AG09309 (cell line): Measurements from ENCODE around the gene LRP8.

ENCODE experiments used
- DNase-seq: peaks from one replicate; pipeline ENCODE4 v3.0.0-alpha.2; 2010; ENCODE audit warnings: low read depth
- H3K4me3 ChIP-seq: 2 replicates; pipeline ENCODE4 v1.5.1; 2011; ENCODE audit warnings: mild to moderate bottlenecking, low read depth, low read length, moderate library complexity; ENCODE audit not compliant: control insufficient read depth
- TF ChIP-seq, protein P1 (sequence below): IDR thresholded peaks from 2 replicates; pipeline ENCODE4 v1.5.1; 2011; ENCODE audit warnings: mild to moderate bottlenecking, low read depth, low read length, inconsistent platforms; ENCODE audit not compliant: insufficient read depth, control insufficient read depth; ENCODE audit errors: missing control alignments

Gene LRP8

DNA sequence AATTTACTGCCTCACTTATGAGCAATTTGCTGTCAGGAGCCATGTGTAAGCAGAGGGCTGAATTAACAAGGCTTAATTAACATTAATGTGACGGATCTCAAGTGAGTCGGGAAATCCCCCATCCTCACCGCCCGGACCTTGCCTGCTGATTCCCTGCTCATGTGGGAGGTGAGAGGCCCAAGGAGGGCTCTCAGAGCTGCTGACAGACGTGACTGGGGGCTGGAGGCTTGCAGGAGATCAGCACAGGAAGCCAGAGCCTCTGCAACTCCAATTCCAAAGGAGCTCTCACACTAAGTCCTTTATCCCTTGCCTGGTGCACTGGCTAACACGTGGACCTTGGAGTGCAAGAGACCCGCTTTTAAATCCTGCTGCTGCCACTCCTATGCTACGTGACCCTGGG, 19.4 kb downstream of the LRP8 start:
- DNase-seq: no peak
- TF ChIP-seq, protein P1, sequence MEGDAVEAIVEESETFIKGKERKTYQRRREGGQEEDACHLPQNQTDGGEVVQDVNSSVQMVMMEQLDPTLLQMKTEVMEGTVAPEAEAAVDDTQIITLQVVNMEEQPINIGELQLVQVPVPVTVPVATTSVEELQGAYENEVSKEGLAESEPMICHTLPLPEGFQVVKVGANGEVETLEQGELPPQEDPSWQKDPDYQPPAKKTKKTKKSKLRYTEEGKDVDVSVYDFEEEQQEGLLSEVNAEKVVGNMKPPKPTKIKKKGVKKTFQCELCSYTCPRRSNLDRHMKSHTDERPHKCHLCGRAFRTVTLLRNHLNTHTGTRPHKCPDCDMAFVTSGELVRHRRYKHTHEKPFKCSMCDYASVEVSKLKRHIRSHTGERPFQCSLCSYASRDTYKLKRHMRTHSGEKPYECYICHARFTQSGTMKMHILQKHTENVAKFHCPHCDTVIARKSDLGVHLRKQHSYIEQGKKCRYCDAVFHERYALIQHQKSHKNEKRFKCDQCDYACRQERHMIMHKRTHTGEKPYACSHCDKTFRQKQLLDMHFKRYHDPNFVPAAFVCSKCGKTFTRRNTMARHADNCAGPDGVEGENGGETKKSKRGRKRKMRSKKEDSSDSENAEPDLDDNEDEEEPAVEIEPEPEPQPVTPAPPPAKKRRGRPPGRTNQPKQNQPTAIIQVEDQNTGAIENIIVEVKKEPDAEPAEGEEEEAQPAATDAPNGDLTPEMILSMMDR: no peak
- H3K4me3 ChIP-seq: no peak overlapping the region

DNA sequence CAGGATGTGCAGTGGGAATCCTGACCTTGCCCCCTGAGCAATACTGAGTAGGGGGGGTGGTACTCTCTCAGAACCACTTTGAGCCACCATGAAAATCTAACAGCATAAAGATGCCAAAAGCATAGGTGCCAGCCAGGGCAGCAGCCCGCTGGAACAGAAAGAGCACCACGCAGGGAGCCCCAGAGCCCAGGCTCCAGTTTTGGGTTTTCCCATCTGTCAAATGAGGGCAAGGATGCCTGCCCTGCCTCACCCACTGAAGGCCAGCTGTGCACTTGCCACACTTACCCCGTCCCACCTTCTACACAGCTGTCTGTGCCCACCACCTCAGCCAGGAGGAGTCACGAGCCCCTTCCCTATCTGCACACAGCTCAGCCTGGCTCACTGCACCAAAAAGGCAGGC, 20.8 kb downstream of the LRP8 start:
- no peak for DNase-seq
- H3K4me3 ChIP-seq: no peak overlapping the region
- TF ChIP-seq, protein P1: no peak

DNA sequence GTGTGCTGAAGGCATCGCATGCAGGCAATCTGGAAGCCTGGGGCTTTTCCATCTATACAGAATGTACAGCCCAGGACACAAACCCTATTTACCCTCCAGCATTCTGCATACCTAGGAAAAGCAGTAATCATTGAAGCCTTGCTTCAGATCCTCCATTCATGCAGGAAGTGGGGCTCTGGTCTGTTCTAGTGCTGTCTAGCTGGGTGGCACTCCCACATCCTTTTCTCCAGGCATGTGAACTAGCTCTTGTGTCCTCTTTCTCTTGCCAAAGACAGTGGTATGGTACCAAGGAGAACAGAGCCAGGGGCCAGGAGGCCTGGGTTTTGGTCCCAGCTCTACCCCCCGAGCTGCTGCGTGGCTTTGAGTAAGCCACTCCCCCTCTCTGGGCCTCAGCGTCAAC, 21.7 kb downstream of the LRP8 start:
- TF ChIP-seq, protein P1: no peak
- no peak overlapping the region for H3K4me3 ChIP-seq
- DNase-seq: no peak

DNA sequence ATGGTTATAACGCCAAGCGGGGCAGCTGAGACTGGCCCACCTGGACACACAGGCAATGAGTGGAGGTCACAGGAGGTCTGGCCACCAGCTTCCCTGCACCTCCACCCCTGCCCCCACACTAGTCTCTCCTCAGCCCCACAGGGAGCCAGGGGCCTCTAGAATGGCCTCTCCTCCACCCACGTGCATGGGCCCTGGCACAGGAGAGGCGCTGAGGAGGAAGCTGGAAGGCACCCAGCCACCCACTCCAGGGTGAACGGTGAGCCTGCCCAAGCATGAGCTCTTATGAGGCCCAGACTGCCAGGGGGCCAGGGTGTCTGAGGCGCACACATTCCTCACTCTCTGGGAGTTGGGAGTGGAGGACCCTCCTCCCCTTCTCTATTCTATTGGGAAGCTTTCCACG, 22.2 kb downstream of the LRP8 start:
- no peak overlapping the region for H3K4me3 ChIP-seq
- TF ChIP-seq, protein P1: no peak
- no peak for DNase-seq

DNA sequence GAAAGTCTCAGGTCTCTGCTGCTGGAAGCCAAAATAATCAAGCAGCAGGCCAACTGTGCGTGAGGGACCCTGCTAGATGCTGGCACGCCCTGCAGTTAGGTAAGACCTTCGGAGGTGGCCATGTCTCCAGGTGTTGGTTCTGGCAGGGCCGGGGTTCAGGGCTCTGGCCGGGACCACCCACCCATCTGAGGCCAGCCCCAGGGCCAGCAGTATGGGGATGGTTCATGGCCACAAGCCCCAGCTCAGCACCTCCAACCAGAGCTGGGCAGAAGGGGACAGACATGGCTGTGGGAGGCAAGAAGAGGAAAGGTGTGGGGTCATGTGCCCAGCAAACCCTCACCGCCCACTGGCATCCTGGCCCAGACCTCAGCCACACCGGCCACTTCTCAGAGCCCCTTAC, 23.3 kb downstream of the LRP8 start:
- H3K4me3 ChIP-seq: no peak overlapping the region
- DNase-seq: no peak
- TF ChIP-seq, protein P1: no peak

DNA sequence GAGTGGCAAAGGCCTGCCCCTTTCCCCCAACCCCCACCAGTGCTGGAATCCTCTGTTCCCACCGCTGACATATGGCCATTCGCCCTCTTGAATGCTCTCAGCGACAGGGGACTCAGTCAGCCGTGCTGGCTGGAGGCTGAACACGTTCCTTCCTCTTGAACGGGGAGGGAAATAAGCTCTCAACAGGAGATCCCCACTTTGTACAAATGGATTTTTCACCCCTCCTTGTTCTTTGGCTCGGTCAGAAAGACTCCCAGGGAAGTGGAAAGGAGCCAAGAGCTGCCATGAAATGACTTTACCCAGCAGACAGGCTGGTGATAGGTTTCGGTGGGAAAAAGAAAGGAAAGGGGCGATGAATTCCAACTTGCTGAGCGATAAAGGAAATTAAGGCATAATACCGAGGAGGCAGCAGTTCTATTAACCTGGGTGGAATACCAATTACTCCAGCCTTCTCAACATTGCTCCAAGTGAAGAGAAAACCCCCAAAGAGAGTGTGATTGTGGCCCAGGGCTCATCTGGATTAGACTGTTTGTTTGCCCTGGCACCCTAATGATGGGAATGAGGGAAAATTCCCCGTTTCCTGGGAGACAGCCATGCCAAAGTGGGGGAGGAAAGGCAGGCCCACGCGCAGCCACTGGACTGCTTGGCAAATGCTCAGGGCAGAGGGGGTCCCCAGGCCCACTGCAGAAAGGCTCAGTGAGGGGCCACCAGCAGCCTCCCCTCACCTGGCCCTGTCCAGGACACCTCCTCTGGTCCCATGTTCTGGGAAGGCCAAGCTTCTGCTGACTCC, 23.9 kb downstream of the LRP8 start:
- DNase-seq: no peak
- TF ChIP-seq, protein P1: no peak
- no peak overlapping the region for H3K4me3 ChIP-seq

DNA sequence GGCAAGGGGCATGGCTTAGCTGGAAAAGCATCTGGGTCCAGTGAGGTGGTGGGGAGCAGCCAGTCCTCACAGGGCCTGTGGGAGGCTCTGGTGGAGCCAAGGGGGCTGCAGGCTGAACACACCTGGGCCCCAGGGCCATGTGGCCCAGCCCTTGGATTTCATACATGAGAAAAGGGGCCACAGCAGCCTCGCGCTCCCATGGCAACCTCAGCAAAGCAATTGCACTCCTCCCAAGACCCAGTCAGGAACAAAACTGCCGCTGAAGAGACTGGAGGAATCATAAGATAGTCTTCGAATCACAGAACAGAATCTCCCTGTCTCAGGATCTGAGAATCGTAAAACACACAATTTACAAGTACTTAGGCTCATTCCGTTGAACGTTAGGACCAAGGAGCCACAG, 24.6 kb downstream of the LRP8 start:
- H3K4me3 ChIP-seq: no peak overlapping the region
- no peak for DNase-seq
- TF ChIP-seq, protein P1: no peak
